ENCODE data around the gene KLHDC2. TPM values are rescaled to one million over a fixed set of nuclear protein-coding genes. Genes with fewer than 3 reads are reported as not detected.
"Not testable (repeated sequence)": the region's sequence is repeated elsewhere in the genome, so short reads cannot be mapped to it uniquely, and the experiment has no call there.

KLHDC2 gene
- polyA plus RNA-seq, 3 donors = 133 to 182 (median 176) TPM

DNA sequence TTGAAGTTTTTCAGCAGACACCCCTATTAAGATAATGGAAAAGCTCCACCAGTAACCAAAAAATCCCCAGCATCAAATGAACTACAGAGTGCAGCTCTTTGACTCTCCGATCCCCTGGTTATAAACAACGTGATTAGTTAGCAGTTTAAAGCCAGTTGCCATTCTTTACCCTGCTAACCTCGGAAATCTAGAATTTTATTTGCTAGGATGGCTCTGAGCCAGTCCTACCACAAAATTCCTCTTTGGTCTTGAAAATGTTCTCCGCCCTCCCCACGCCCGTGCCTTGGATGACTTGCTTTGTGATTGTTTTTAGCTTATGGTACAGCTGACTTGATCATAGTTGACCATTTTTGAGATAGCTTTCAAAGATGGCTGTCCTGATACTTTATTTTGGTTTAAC is 1.2 kb downstream of the KLHDC2 start:
- peak in 1 of 11 donors; percentile 5 for DNase-seq (ENCODE audit: extremely low read depth in 1 of 11, low read depth in 9 of 11, low spot score in 4 of 11)

GRCh38 chr14:49769581-49770211 is 1.7 kb downstream of the KLHDC2 start:
- no peak for DNase-seq (ENCODE audit: extremely low read depth in 1 of 11, low read depth in 9 of 11, low spot score in 4 of 11)

DNA sequence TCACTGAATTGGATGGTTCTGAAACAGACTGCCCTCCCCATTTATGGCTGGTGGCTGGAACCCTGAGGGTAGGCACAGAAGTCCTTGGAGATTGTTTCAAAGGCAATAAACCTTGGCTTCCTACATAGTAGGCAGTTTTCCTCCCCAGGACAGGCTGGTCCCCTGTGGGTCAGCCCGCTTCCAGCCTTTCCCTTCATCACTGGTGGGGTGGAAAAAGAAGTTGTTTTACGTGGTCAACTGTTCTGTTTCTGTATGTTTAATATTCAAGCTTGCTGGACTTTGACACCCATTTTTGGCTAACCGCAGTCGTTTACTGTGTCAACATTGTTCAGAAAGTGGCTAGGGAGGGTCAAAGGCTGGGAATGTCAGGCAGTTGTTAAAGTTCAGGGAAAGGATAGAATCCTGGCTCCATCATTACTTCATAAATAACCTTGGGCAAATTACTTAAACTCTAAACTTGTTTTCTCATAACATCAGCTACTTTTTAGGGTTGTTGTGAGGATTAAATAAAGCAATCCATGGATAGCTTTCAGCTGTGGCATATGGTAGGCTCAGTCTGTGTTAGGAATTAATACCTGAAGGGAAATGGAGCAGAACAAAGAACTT is 2.4 kb downstream of the KLHDC2 start:
- DNase-seq (ENCODE audit: extremely low read depth in 1 of 11, low read depth in 9 of 11, low spot score in 4 of 11) = peak in 5 of 11 donors; percentile 12 to 72 (median 31)

DNA sequence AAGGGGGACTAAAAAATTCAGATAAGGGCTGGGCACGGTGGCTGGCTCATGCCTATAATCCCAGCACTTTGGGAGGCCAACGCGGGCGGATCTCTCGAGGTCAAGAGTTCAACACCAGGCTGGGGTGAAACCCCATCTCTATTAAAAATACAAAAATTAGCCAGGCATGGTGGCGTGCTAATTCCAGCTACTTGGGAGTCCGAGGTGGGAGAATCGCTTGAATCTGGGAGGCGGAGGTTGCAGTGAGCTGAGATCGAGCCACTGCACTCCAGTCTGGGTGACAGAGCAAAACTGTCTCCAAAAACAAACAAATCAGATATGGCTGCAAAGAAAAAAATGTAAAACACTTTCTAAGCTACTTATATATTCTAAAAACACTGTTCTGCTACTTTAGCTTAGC is 3.7 kb downstream of the KLHDC2 start:
- not testable (repeated sequence) for DNase-seq (ENCODE audit: extremely low read depth in 1 of 11, low read depth in 9 of 11, low spot score in 4 of 11)

DNA sequence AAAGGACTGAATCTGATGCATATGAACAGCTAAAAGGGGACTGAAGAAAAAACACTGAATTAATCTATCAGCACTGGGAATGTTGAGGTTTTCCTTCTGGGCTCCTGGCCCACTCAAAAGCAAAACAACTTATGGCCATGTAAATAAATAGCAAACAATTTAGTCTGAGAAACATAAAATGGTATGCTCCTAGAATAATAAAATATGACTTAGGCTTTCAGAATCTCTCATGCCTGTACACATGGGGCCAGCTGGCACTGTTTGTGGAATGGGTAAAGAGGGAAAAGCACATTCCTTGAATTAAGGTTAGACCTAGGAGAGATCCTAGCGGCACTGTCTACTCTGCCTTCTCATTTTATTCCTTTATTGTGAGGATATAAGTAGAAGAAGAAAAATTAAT is 6.2 kb downstream of the KLHDC2 start:
- DNase-seq (ENCODE audit: extremely low read depth in 1 of 11, low read depth in 9 of 11, low spot score in 4 of 11) = no peak

GRCh38 chr14:49778421-49778820 is 10.5 kb downstream of the KLHDC2 start:
- no peak for DNase-seq (ENCODE audit: extremely low read depth in 1 of 11, low read depth in 9 of 11, low spot score in 4 of 11)

DNA sequence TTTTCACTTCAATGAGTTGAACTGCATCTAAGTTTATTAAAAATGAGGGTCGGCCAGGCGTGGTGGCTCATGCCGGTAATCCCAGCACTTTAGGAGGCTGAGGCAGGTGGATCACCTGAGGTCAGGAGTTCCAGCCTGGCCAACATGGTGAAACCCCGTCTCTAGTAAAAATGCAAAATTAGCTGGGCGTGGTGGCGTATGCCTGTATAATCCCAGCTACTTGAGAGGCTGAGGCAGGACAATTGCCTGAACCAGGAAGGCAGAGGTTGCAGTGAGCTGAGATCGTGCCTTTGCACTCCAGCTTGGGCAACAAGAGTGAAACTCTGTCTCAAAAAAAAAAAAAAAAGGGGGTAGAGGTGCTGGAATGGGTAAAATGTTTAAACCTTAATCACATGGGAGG is 13.1 kb downstream of the KLHDC2 start:
- not testable (repeated sequence) for DNase-seq (ENCODE audit: extremely low read depth in 1 of 11, low read depth in 9 of 11, low spot score in 4 of 11)

DNA sequence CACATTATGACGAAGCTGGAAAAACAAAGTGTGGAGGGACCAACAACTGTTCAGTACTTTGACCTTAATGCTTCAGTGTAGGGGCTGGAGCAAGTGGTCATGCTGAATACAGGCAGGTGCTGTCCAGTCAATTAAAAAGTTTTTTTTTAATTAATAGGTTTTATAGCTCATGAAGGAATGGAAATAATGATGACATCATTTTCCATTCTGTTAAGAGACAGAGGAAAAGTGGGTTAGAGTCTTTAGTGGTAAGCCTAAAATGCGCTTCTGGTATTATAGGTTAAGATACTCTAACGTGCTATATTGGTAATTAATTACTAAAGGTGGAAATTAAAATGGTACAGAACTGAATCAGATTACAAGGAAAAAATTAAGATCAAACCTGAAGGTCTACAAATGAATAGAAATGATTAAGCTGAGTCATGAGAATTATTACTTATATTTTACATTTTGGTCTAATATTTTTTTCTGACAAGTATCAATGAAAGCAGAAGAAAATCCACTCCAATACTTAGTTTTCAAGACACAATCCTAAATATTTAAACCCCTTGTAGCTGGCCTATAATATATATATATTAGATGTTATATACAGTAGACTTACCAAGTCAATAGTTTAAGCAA is 15.6 kb downstream of the KLHDC2 start:
- DNase-seq (ENCODE audit: extremely low read depth in 1 of 11, low read depth in 9 of 11, low spot score in 4 of 11) = no peak

DNA sequence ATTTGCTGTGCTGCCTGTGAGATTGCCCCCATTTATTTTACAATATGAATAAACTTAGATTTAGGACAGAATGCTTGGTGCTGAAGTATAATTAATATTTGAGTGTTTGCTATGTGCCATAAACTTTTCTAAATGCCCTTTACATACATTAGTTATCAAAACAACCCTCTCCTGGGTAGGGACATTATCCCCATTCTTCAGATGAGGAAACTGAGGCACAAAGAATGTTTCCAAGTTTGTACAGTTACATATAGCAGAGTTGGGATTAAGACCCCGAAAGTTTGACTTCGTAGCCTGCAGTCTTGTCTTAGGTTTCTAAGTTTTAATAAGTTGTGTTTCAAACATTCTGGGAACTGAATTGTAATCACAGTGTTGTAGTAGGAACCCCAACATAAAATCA is 18.4 kb downstream of the KLHDC2 start:
- DNase-seq (ENCODE audit: extremely low read depth in 1 of 11, low read depth in 9 of 11, low spot score in 4 of 11) = no peak

DNA sequence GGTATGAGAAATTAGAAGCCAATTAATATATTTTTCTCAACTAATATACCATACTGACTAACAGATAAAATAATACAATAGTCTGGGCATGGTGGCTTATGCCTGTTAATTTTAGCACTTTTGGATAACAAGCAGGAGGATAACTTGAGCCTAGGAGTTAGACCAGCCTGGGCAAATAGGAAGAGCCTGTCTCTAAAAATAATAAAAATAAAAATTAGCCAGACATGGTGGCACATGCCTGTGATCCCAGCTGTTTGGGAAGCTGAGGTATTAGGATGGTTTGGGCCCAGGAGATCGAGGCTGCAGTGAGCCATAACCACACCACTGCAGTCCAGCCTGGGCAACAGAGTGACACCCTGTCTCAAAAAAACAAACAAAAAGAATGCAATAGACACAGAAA is 24.7 kb downstream of the KLHDC2 start:
- DNase-seq (ENCODE audit: extremely low read depth in 1 of 11, low read depth in 9 of 11, low spot score in 4 of 11) = no peak

DNA sequence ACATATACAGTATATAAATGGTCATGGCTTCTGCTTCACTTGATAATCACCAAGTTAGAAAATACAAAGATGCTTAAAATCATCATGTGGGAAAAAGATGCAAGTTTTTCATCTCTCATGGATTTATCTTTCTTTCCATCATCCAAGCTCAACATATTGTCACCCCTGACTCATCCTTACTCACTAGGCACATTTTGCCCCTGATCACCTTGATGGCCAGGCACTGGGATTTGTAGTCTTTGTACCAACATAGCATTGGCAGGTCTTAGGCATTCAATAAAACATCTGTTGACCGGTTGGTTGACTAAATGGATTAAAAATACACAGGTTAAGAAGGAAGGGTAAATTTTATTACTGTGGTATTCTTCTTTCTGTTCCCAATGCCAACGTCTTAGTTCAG is 28.1 kb downstream of the KLHDC2 start:
- DNase-seq (ENCODE audit: extremely low read depth in 1 of 11, low read depth in 9 of 11, low spot score in 4 of 11) = no peak

DNA sequence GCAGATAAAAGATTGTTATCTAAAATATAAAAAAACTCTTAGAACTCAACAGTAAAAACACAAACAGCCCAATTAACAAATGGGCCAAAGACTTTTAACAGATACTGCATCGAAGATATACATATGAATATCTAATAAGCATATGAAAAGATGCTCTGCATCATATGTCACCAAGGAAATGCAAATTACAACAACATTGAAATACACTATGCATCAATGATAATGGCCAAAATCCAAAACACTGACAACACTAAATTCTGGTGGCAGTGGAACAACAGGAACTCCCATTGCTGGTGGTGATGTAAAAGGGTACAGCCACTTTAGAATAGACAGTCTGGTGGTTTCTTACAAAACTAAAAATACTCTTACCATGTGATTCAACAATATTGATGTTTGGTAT is 40.8 kb downstream of the KLHDC2 start:
- DNase-seq (ENCODE audit: extremely low read depth in 1 of 11, low read depth in 9 of 11, low spot score in 4 of 11) = no peak

DNA sequence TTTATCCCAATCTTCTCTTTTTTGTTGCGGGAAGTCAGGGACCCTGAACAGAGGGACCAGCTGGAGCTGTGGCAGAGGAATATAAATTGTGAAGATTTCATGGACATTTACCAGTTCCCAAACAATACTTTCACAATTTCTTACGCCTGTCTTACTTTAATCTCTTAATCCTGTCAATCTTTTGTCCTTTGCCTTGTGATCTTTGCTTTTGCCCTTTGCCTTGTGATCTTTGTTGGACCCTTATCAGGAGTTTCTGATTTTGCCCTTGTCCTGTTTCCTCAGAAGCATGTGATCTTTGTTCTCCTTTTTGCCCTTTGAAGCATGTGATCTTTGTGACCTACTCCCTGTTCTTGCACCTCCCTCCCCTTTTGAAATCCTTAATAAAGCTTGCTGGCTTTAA is 48.2 kb downstream of the KLHDC2 start:
- not testable (repeated sequence) for DNase-seq (ENCODE audit: extremely low read depth in 1 of 11, low read depth in 9 of 11, low spot score in 4 of 11)

DNA sequence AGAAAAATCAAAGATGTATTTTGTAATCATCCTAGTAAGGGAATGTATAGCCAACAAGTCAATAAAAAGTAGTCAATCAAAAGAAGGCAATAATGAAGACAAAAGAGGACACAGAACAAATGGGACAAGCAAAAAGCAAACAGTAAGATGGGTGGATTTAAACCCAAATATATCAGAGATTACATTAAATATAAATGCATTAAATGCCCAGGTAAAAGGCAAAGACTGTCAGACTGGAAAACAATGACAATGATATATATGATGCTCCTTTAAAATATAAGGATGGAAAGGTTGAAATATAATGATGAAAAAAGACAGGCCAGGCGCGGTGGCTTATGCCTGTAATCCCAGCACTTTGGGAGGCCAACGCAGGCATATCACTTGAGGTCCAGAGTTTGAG is 48.9 kb downstream of the KLHDC2 start:
- no peak for DNase-seq (ENCODE audit: extremely low read depth in 1 of 11, low read depth in 9 of 11, low spot score in 4 of 11)

DNA sequence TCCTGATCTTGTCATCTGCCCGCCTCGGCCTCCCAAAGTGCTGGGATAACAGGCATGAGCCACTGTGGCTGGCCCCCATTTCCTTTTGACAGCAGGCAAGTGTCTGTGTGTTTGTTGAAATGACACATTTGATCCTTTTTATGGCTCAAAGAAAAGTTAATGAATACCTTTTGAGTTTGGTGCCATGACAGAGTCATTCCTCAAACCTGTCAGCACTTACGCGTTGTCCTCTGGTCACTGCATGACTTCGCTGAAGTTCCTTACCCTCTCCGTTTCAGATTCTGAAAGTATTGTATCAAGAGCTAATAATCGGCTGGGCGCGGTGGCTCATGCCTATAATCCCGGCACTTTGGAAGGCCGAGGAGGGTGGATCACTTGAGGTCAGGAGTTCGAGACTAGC is 52.2 kb downstream of the KLHDC2 start:
- no peak for DNase-seq (ENCODE audit: extremely low read depth in 1 of 11, low read depth in 9 of 11, low spot score in 4 of 11)

- DNase-seq (ENCODE audit: extremely low read depth in 1 of 11, low read depth in 9 of 11, low spot score in 4 of 11) = no peak
These were observed 60.7 kb downstream of the KLHDC2 start for GRCh38 chr14:49828640-49829039.

Other genes with a start within 250 kb of the KLHDC2 start
- 1,000 to 10,000 TPM; 1,430 to 1,747 (median 1,622) TPM for gene RPS29, start 181.8 kb upstream of the KLHDC2 start, polyA plus RNA-seq (ENCODE audit: insufficient read length in 3 of 3)
- gene LRR1, start 169.2 kb upstream of the KLHDC2 start, polyA plus RNA-seq (ENCODE audit: insufficient read length in 3 of 3) = 10 to 100 TPM; 10.4 to 15.6 (median 13.8) TPM
- gene RPL36AL, start 147.5 kb upstream of the KLHDC2 start, polyA plus RNA-seq (ENCODE audit: insufficient read length in 3 of 3) = 100 to 1,000 TPM; 210 to 239 (median 220) TPM
- 10 to 100 TPM in 2 of 3 donors, 1 to 10 TPM in 1; 7.3 to 24.6 (median 16.6) TPM for gene MGAT2, start 147.4 kb upstream of the KLHDC2 start, polyA plus RNA-seq (ENCODE audit: insufficient read length in 3 of 3)
- gene DNAAF2, start 132.9 kb upstream of the KLHDC2 start, polyA plus RNA-seq (ENCODE audit: insufficient read length in 3 of 3) = 10 to 100 TPM; 15.8 to 18.7 (median 16.5) TPM
- gene POLE2, start 79.9 kb upstream of the KLHDC2 start, polyA plus RNA-seq (ENCODE audit: insufficient read length in 3 of 3) = 10 to 100 TPM; 16.7 to 22.0 (median 20.2) TPM
- gene KLHDC1, start 75.0 kb upstream of the KLHDC2 start, polyA plus RNA-seq (ENCODE audit: insufficient read length in 3 of 3) = 1 to 10 TPM; 4.0 to 7.5 (median 5.3) TPM
- gene NEMF, start 84.6 kb downstream of the KLHDC2 start, polyA plus RNA-seq (ENCODE audit: insufficient read length in 3 of 3) = 10 to 100 TPM; 77.1 to 91.4 (median 83.2) TPM
- gene ARF6, start 124.9 kb downstream of the KLHDC2 start, polyA plus RNA-seq (ENCODE audit: insufficient read length in 3 of 3) = 10 to 100 TPM; 79.5 to 91.7 (median 79.8) TPM